HG02588 (cell line): Measurements from ENCODE around the gene HTT-AS.

Source experiments
- ATAC-seq: cut with Tn5 transposase; IDR thresholded peaks from one replicate; pipeline ENCODE4 v1.9.1; 2021; ENCODE audit warnings: mild to moderate bottlenecking, moderate library complexity; ENCODE audit not compliant: unreplicated experiment

HTT-AS gene

GRCh38 chr4:3091464-3091863, 17.1 kb upstream of the HTT-AS start:
- no peak for ATAC-seq

GRCh38 chr4:3087115-3087797, 12.9 kb upstream of the HTT-AS start:
- no peak for ATAC-seq

- ATAC-seq: no peak
These were observed 11.8 kb upstream of the HTT-AS start for GRCh38 chr4:3085948-3086670.

GRCh38 chr4:3083732-3084131, 9.4 kb upstream of the HTT-AS start:
- no peak for ATAC-seq

- ATAC-seq: no peak
These were observed 8.7 kb upstream of the HTT-AS start for GRCh38 chr4:3082925-3083515.

GRCh38 chr4:3079694-3080123, 5.4 kb upstream of the HTT-AS start:
- peak; percentile 30 for ATAC-seq

- peak; percentile 23 for ATAC-seq
These were observed 3.5 kb upstream of the HTT-AS start for GRCh38 chr4:3077796-3078195.

- ATAC-seq: no peak
These were observed 1.3 kb upstream of the HTT-AS start for GRCh38 chr4:3075652-3075981.

GRCh38 chr4:3074846-3075651, 711 bp upstream of the HTT-AS start:
- peak; percentile 10 for ATAC-seq

GRCh38 chr4:3073158-3074077, 920 bp downstream of the HTT-AS start:
- peak; percentile 24 for ATAC-seq

- ATAC-seq: no peak
These were observed 2.5 kb downstream of the HTT-AS start for GRCh38 chr4:3071811-3072210.

GRCh38 chr4:3070709-3071500, 3.4 kb downstream of the HTT-AS start:
- no peak for ATAC-seq

- ATAC-seq: no peak
These were observed 4.6 kb downstream of the HTT-AS start for GRCh38 chr4:3069661-3070199.

GRCh38 chr4:3067473-3068001, 6.8 kb downstream of the HTT-AS start:
- no peak for ATAC-seq

GRCh38 chr4:3066836-3067400, 7.4 kb downstream of the HTT-AS start:
- no peak for ATAC-seq

- no peak for ATAC-seq
These were observed 8.8 kb downstream of the HTT-AS start for GRCh38 chr4:3065551-3065950.

- ATAC-seq: no peak
These were observed 11.9 kb downstream of the HTT-AS start for GRCh38 chr4:3062471-3062870.

- no peak for ATAC-seq
These were observed 13.4 kb downstream of the HTT-AS start for GRCh38 chr4:3060946-3061345.

- ATAC-seq: no peak
These were observed 14.4 kb downstream of the HTT-AS start for GRCh38 chr4:3059943-3060342.
